H9 (cell line): ENCODE data around the gene HMGXB4. TPM values are rescaled to one million over a fixed set of nuclear protein-coding genes. Genes with fewer than 3 reads are reported as not detected.

ENCODE experiments used
- DNase-seq: peaks from one replicate; pipeline ENCODE4 v3.0.0-alpha.2; 2017
- H2AFZ ChIP-seq: one replicate; pipeline ENCODE4 v1.6.1; 2013; ENCODE audit warnings: mild to moderate bottlenecking, low read length, control low read depth, moderate library complexity
- H2AK5ac ChIP-seq: 2 replicates; pipeline ENCODE4 v1.6.1; 2013; ENCODE audit warnings: low read length, control low read depth, mixed read lengths; ENCODE audit not compliant: insufficient read length
- H2BK120ac ChIP-seq: one replicate; pipeline ENCODE4 v1.6.1; 2013; ENCODE audit warnings: low read depth, mild to moderate bottlenecking, low read length, control low read depth, inconsistent platforms; ENCODE audit not compliant: poor library complexity, severe bottlenecking
- H2BK12ac ChIP-seq: 2 replicates; pipeline ENCODE4 v1.6.1; 2013; ENCODE audit warnings: low read length, control low read depth, mixed read lengths, low read depth; ENCODE audit not compliant: insufficient read length
- H2BK15ac ChIP-seq: 2 replicates; pipeline ENCODE4 v1.6.1; 2013; ENCODE audit warnings: low read depth, low read length, control low read depth
- H2BK20ac ChIP-seq: one replicate; pipeline ENCODE4 v1.6.1; 2013; ENCODE audit warnings: low read depth, mild to moderate bottlenecking, low read length, control low read depth, inconsistent platforms; ENCODE audit not compliant: poor library complexity, severe bottlenecking
- H2BK5ac ChIP-seq: 2 replicates; pipeline ENCODE4 v1.6.1; 2013; ENCODE audit warnings: low read length, control low read depth, mixed read lengths; ENCODE audit not compliant: insufficient read length
- H3K14ac ChIP-seq: 2 replicates; pipeline ENCODE4 v1.6.1; 2013; ENCODE audit warnings: low read length, control low read depth; ENCODE audit not compliant: insufficient read depth
- H3K18ac ChIP-seq: 2 replicates; pipeline ENCODE4 v1.6.1; 2013; ENCODE audit warnings: low read depth, mild to moderate bottlenecking, mixed read lengths, low read length, control low read depth; ENCODE audit not compliant: insufficient read length
- H3K23ac ChIP-seq: 2 replicates; pipeline ENCODE4 v1.6.1; 2013; ENCODE audit warnings: low read length, control low read depth, mixed read lengths, low read depth; ENCODE audit not compliant: insufficient read length
- H3K23me2 ChIP-seq: 2 replicates; pipeline ENCODE4 v1.6.1; 2013; ENCODE audit warnings: low read depth, mild to moderate bottlenecking, mixed read lengths, low read length, control low read depth; ENCODE audit not compliant: insufficient read length, poor library complexity, severe bottlenecking
- H3K27ac ChIP-seq: 2 replicates; pipeline ENCODE4 v1.5.1; 2013; ENCODE audit warnings: low read length, control low read depth, mixed read lengths, low read depth; ENCODE audit not compliant: insufficient read length
- H3K27me3 ChIP-seq: 2 replicates; pipeline ENCODE4 v1.6.1; 2013; ENCODE audit warnings: low read length, control low read depth, inconsistent platforms; ENCODE audit not compliant: insufficient read depth
- H3K4ac ChIP-seq: 2 replicates; pipeline ENCODE4 v1.6.1; 2013; ENCODE audit warnings: low read depth, mild to moderate bottlenecking, control low read depth, inconsistent platforms, low read length, moderate library complexity
- H3K4me1 ChIP-seq: 2 replicates; pipeline ENCODE4 v1.6.1; 2013; ENCODE audit warnings: low read length, control low read depth, inconsistent platforms; ENCODE audit not compliant: insufficient read depth
- H3K4me2 ChIP-seq: 2 replicates; pipeline ENCODE4 v1.6.1; 2013; ENCODE audit warnings: low read length, control low read depth, mixed read lengths; ENCODE audit not compliant: insufficient read length, insufficient read depth
- H3K56ac ChIP-seq: 2 replicates; pipeline ENCODE4 v1.6.1; 2013; ENCODE audit warnings: low read depth, mild to moderate bottlenecking, mixed read lengths, low read length, control low read depth; ENCODE audit not compliant: insufficient read length
- H3K79me1 ChIP-seq: 2 replicates; pipeline ENCODE4 v1.6.1; 2013; ENCODE audit warnings: low read depth, mild to moderate bottlenecking, moderate library complexity, low read length, control low read depth, inconsistent platforms; ENCODE audit not compliant: insufficient read depth, poor library complexity, severe bottlenecking
- H3K79me2 ChIP-seq: 2 replicates; pipeline ENCODE4 v1.6.1; 2013; ENCODE audit warnings: low read length, control low read depth, inconsistent platforms; ENCODE audit not compliant: insufficient read depth
- H3K9ac ChIP-seq: 2 replicates; pipeline ENCODE4 v1.6.1; 2013; ENCODE audit warnings: low read length, control low read depth, mixed read lengths; ENCODE audit not compliant: insufficient read length; ENCODE audit errors: extremely low read depth
- H3K9me3 ChIP-seq: one replicate; pipeline ENCODE4 v1.6.1; 2013; ENCODE audit warnings: low read depth, low read length, inconsistent platforms; ENCODE audit not compliant: control insufficient read depth
- H3T11ph ChIP-seq: one replicate; pipeline ENCODE4 v1.6.1; 2013; ENCODE audit warnings: mild to moderate bottlenecking, low read length, control low read depth, inconsistent platforms
- H4K20me1 ChIP-seq: one replicate; pipeline ENCODE4 v1.6.1; 2013; ENCODE audit not compliant: control insufficient read depth, insufficient read length, insufficient read depth
- H4K5ac ChIP-seq: 2 replicates; pipeline ENCODE4 v1.6.1; 2013; ENCODE audit warnings: low read depth, mild to moderate bottlenecking, mixed read lengths, low read length, control low read depth; ENCODE audit not compliant: insufficient read length
- H4K8ac ChIP-seq: replicated peaks from 2 replicates; pipeline ENCODE4 v1.6.1; 2013; ENCODE audit warnings: low read length, control low read depth, mixed read lengths, low read depth; ENCODE audit not compliant: insufficient read length
- H4K91ac ChIP-seq: 2 replicates; pipeline ENCODE4 v1.6.1; 2013; ENCODE audit warnings: low read depth, mild to moderate bottlenecking, moderate library complexity, mixed read lengths, low read length, control low read depth; ENCODE audit not compliant: insufficient read length
- H3K27ac Mint-ChIP-seq, 3 experiments: 2 replicates in 2 of 3; 3 replicates in 1 of 3; pipeline ENCODE4 v1.8.0; 2020 to 2021; ENCODE audit warnings: mixed read lengths in 3 of 3, mild to moderate bottlenecking in 1 of 3, moderate library complexity in 1 of 3
- H3K27me3 Mint-ChIP-seq: 2 replicates; pipeline ENCODE4 v1.8.0; 2021; ENCODE audit warnings: low read depth, mild to moderate bottlenecking, moderate library complexity, mixed read lengths
- H3K36me3 Mint-ChIP-seq, 3 experiments: 2 replicates in 2 of 3; 3 replicates in 1 of 3; pipeline ENCODE4 v1.8.0; 2020 to 2021; ENCODE audit warnings: low read depth in 3 of 3, mixed read lengths in 3 of 3; ENCODE audit not compliant: insufficient read depth in 1 of 3
- H3K4me1 Mint-ChIP-seq, 2 experiments: 2 replicates each; pipeline ENCODE4 v1.8.0; 2020; ENCODE audit warnings: mixed read lengths in 2 of 2
- H3K4me3 Mint-ChIP-seq, 2 experiments: 2 replicates in 1 of 2; 3 replicates in 1 of 2; pipeline ENCODE4 v1.8.0; 2020 to 2021; ENCODE audit warnings: mild to moderate bottlenecking in 2 of 2, mixed read lengths in 2 of 2, moderate library complexity in 1 of 2
- H3K9me3 Mint-ChIP-seq, 2 experiments: 2 replicates in 1 of 2; 3 replicates in 1 of 2; pipeline ENCODE4 v1.8.0; 2020; ENCODE audit warnings: mild to moderate bottlenecking in 2 of 2, mixed read lengths in 2 of 2, moderate library complexity in 1 of 2
- CTCF ChIP-seq: fragments of 200-600 bp; sonication (generic); conservative IDR thresholded peaks from 3 replicates; pipeline ENCODE4 v1.8.0; 2021; ENCODE audit warnings: antibody characterized with exemption, mild to moderate bottlenecking
- WGBS: extraction: QIAGEN DNeasy Blood & Tissue Kit; methylation state at CpG from one replicate; pipeline ENCODE4 v1.1.7; 2013; ENCODE audit warnings: missing lambda C conversion rate, low lambda C conversion rate, mixed read lengths; ENCODE audit not compliant: insufficient read length; ENCODE audit errors: extremely low coverage; 5-methylcytosine and 5-hydroxymethylcytosine counted together
- total RNA-seq: library from RNA; stranded (reverse); gene quantifications from 2 replicates; pipeline ENCODE4 v1.2.1, GENCODE V29; 2021

Gene HMGXB4
- total RNA-seq, 1 experiment from 2014 or later = 33.5 TPM

- no peak overlapping the region for H4K5ac ChIP-seq
- H2BK120ac ChIP-seq = no peak overlapping the region
- no peaks in the 10 kb centered on the region; a peak in 1 of 7 replicates for H3K36me3 Mint-ChIP-seq
- H3K9ac ChIP-seq = no peak overlapping the region
- WGBS = no CpG with 5 or more reads among the region's 9 CpGs
- H3K27ac Mint-ChIP-seq = peak overlapping the region in 2 of 3 experiments; percentile 64 to 90; a peak in 5 of 7 replicates
- H3K18ac ChIP-seq = no peak overlapping the region
- no peak overlapping the region for H2BK20ac ChIP-seq
- no peaks in the 10 kb centered on the region for H3K9me3 Mint-ChIP-seq
- no peaks in the 10 kb centered on the region for H3K79me1 ChIP-seq
- no peaks in the 10 kb centered on the region for H3K4me1 ChIP-seq
- H2BK5ac ChIP-seq = no peak overlapping the region
- no peak overlapping the region for H3K4ac ChIP-seq
- H3K27me3 Mint-ChIP-seq = no peaks in the 10 kb centered on the region
- H3K23me2 ChIP-seq = no peaks in the 10 kb centered on the region
- no peak overlapping the region for H3K56ac ChIP-seq
- no peaks in the 10 kb centered on the region for H3K27me3 ChIP-seq
- no peak overlapping the region for H2BK15ac ChIP-seq
- no peak overlapping the region for H2AK5ac ChIP-seq
- H2BK12ac ChIP-seq = no peak overlapping the region
- peaks cover 16 to 18% of the 10 kb centered on the region in 2 experiments for H3K4me1 Mint-ChIP-seq
- no peak overlapping the region for H3K4me2 ChIP-seq
- H3K4me3 Mint-ChIP-seq = no peak overlapping the region
- no peak overlapping the region for H4K91ac ChIP-seq
- H4K20me1 ChIP-seq = peaks cover 3% of the 10 kb centered on the region
- H3K79me2 ChIP-seq = no peaks in the 10 kb centered on the region
- H3K23ac ChIP-seq = no peak overlapping the region
- no peak for DNase-seq
- no peak overlapping the region for H3T11ph ChIP-seq
- H4K8ac ChIP-seq = no peak overlapping the region
- H3K9me3 ChIP-seq = no peaks in the 10 kb centered on the region
- no peak overlapping the region for H2AFZ ChIP-seq
- H3K14ac ChIP-seq = no peak overlapping the region
- no peak for TF ChIP-seq CTCF
- no peak overlapping the region for H3K27ac ChIP-seq
Measured at GRCh38 chr22:35307372-35307771, 50.1 kb downstream of the HMGXB4 start.
